SK-N-SH treated with all-trans-retinoic acid at 6 μM for 48 hours (cell line): ENCODE measurements around the gene SCD5.

Source experiments
- ATAC-seq: fragments of 200-7000 bp; cut with Tn5 transposase; 3 replicates; pipeline ENCODE4 v1.9.1; 2020; ENCODE audit warnings: mild to moderate bottlenecking, moderate library complexity
- ARNTL ChIP-seq: fragments of 450-650 bp; formaldehyde crosslinking; IDR thresholded peaks from 2 replicates; pipeline ENCODE4 v1.5.0; 2020; ENCODE audit warnings: low read depth, mild to moderate bottlenecking, moderate library complexity, borderline replicate concordance
- BACH2 ChIP-seq: fragments of 250-450 bp; sonication (Bioruptor Pico); IDR thresholded peaks from 2 replicates; pipeline ENCODE4 v1.9.0; 2021; ENCODE audit warnings: mild to moderate bottlenecking, borderline replicate concordance
- CREB5 ChIP-seq: fragments of 250-450 bp; sonication (Bioruptor Pico); IDR thresholded peaks from 2 replicates; pipeline ENCODE4 v1.5.1; 2020; ENCODE audit warnings: low read depth, mild to moderate bottlenecking, moderate library complexity
- CSDC2 ChIP-seq: fragments of 250-450 bp; sonication (Bioruptor Pico); IDR thresholded peaks from 2 replicates; pipeline ENCODE4 v1.5.0; 2020; ENCODE audit warnings: mild to moderate bottlenecking, moderate library complexity
- CSRNP3 ChIP-seq: fragments of 250-450 bp; sonication (Bioruptor Pico); IDR thresholded peaks from 2 replicates; pipeline ENCODE4 v1.5.1; 2021; ENCODE audit warnings: mild to moderate bottlenecking, moderate library complexity
- ESRRG ChIP-seq: fragments of 250-450 bp; sonication (Bioruptor Pico); IDR thresholded peaks from 2 replicates; pipeline ENCODE4 v1.6.1; 2021; ENCODE audit warnings: mild to moderate bottlenecking
- ISL1 ChIP-seq: fragments of 250-450 bp; sonication (Bioruptor Pico); IDR thresholded peaks from 2 replicates; pipeline ENCODE4 v2.1.2; 2022; ENCODE audit warnings: mild to moderate bottlenecking, moderate library complexity
- OSR1 ChIP-seq: fragments of 250-450 bp; sonication (Bioruptor Pico); IDR thresholded peaks from 2 replicates; pipeline ENCODE4 v1.8.0; 2022; ENCODE audit warnings: moderate library complexity, mild to moderate bottlenecking, inconsistent platforms
- PATZ1 ChIP-seq: fragments of 250-450 bp; sonication (Bioruptor Pico); IDR thresholded peaks from 2 replicates; pipeline ENCODE4 v1.8.0; 2020; ENCODE audit warnings: mild to moderate bottlenecking, moderate library complexity, borderline replicate concordance
- POU6F1 ChIP-seq: fragments of 250-450 bp; sonication (Bioruptor Pico); IDR thresholded peaks from 2 replicates; pipeline ENCODE4 v1.8.0; 2021; ENCODE audit warnings: low read depth, mild to moderate bottlenecking, moderate library complexity, borderline replicate concordance
- PPARA ChIP-seq: fragments of 250-450 bp; sonication (Bioruptor Pico); IDR thresholded peaks from 2 replicates; pipeline ENCODE4 v1.5.0; 2020; ENCODE audit warnings: mild to moderate bottlenecking, borderline replicate concordance
- RARB ChIP-seq: fragments of 250-450 bp; sonication (Bioruptor Pico); IDR thresholded peaks from 2 replicates; pipeline ENCODE4 v1.8.0; 2021; ENCODE audit warnings: mild to moderate bottlenecking, moderate library complexity
- SNAI2 ChIP-seq: fragments of 250-450 bp; sonication (Bioruptor Pico); IDR thresholded peaks from 2 replicates; pipeline ENCODE4 v1.5.0; 2020; ENCODE audit warnings: mild to moderate bottlenecking, moderate library complexity
- TCF4 ChIP-seq: fragments of 250-450 bp; sonication (Bioruptor Pico); IDR thresholded peaks from 2 replicates; pipeline ENCODE4 v1.8.0; 2021; ENCODE audit warnings: mild to moderate bottlenecking, moderate library complexity, borderline replicate concordance
- TOX ChIP-seq: fragments of 250-450 bp; sonication (Bioruptor Pico); IDR thresholded peaks from 2 replicates; pipeline ENCODE4 v1.8.0; 2021; ENCODE audit warnings: mild to moderate bottlenecking, moderate library complexity, borderline replicate concordance
- TSHZ2 ChIP-seq: fragments of 250-450 bp; sonication (Bioruptor Pico); IDR thresholded peaks from 2 replicates; pipeline ENCODE4 v1.5.0; 2020; ENCODE audit warnings: mild to moderate bottlenecking, moderate library complexity
- ZC3H10 ChIP-seq: fragments of 250-450 bp; sonication (Bioruptor Pico); IDR thresholded peaks from 2 replicates; pipeline ENCODE4 v1.5.1; 2021; ENCODE audit warnings: mild to moderate bottlenecking, moderate library complexity
- ZFP3 ChIP-seq: fragments of 250-450 bp; sonication (Bioruptor Pico); IDR thresholded peaks from 2 replicates; pipeline ENCODE4 v1.5.0; 2020; ENCODE audit warnings: mild to moderate bottlenecking, moderate library complexity
- ZFP30 ChIP-seq: fragments of 450-650 bp; formaldehyde crosslinking; IDR thresholded peaks from 2 replicates; pipeline ENCODE4 v1.5.0; 2022; ENCODE audit warnings: mild to moderate bottlenecking, moderate library complexity
- ZNF565 ChIP-seq: fragments of 450-650 bp; formaldehyde crosslinking; conservative IDR thresholded peaks from 2 replicates; pipeline ENCODE4 v1.5.0; 2020; ENCODE audit warnings: low read depth, mild to moderate bottlenecking, moderate library complexity
- ZNF70 ChIP-seq: fragments of 450-650 bp; formaldehyde crosslinking; IDR thresholded peaks from 2 replicates; pipeline ENCODE4 v1.5.0; 2020; ENCODE audit warnings: mild to moderate bottlenecking, moderate library complexity
- ZNF8 ChIP-seq: fragments of 450-650 bp; formaldehyde crosslinking; IDR thresholded peaks from 2 replicates; pipeline ENCODE4 v1.5.0; 2020; ENCODE audit warnings: mild to moderate bottlenecking, moderate library complexity

Gene SCD5

GRCh38 chr4:82810176-82810575, 11.6 kb upstream of the SCD5 start:
- TF ChIP-seq ARNTL (CRISPR knock-in tag) (no peak), PATZ1 (no peak), CSRNP3 (CRISPR knock-in tag) (no peak), TSHZ2 (CRISPR knock-in tag) (no peak), ZNF70 (no peak), ZNF8 (CRISPR knock-in tag) (no peak), ZFP30 (CRISPR knock-in tag) (no peak), CSDC2 (CRISPR knock-in tag) (no peak), ZNF565 (CRISPR knock-in tag) (no peak), RARB (CRISPR knock-in tag) (no peak), BACH2 (CRISPR knock-in tag) (no peak), CREB5 (CRISPR knock-in tag) (no peak), ISL1 (CRISPR knock-in tag) (no peak)
- ATAC-seq, result no peak

GRCh38 chr4:82809619-82810018, 11.0 kb upstream of the SCD5 start:
- no peak for ATAC-seq
- TF ChIP-seq SNAI2 (CRISPR knock-in tag), result no peak
- TF ChIP-seq ZFP3 (CRISPR knock-in tag), result no peak
- no peak for TF ChIP-seq TOX (CRISPR knock-in tag)
- TF ChIP-seq OSR1 (CRISPR knock-in tag), result no peak
- no peak for TF ChIP-seq CSDC2 (CRISPR knock-in tag)
- no peak for TF ChIP-seq PPARA (CRISPR knock-in tag)
- TF ChIP-seq ZNF70, result no peak
- TF ChIP-seq POU6F1 (CRISPR knock-in tag), result no peak

- no peak for ATAC-seq
- TF ChIP-seq ESRRG (CRISPR knock-in tag) (no peak), TCF4 (no peak), SNAI2 (CRISPR knock-in tag) (no peak)
- TF ChIP-seq, all 23 proteins: peak for 0
Measured at GRCh38 chr4:82803746-82804145, 5.2 kb upstream of the SCD5 start.

- no peak for ATAC-seq
- no peak for TF ChIP-seq CREB5 (CRISPR knock-in tag)
- TF ChIP-seq ZC3H10 (CRISPR knock-in tag), result no peak
- TF ChIP-seq ZFP3 (CRISPR knock-in tag), result no peak
- no peak for TF ChIP-seq CSRNP3 (CRISPR knock-in tag)
- TF ChIP-seq TSHZ2 (CRISPR knock-in tag), result no peak
Measured at GRCh38 chr4:82802911-82803310, 4.3 kb upstream of the SCD5 start.
